A204.1 (cell line): ENCODE measurements around the gene IGSF9B.
"Not testable (repeated sequence)": the region's sequence is repeated elsewhere in the genome, so short reads cannot be mapped to it uniquely, and the experiment has no call there.

Experiments
- FAIRE-seq: peaks from 2 replicates; lab custom pipeline; 2012; peaks lifted over from hg19 to GRCh38; lab: Jason Lieb, UNC

Gene IGSF9B, protein sequence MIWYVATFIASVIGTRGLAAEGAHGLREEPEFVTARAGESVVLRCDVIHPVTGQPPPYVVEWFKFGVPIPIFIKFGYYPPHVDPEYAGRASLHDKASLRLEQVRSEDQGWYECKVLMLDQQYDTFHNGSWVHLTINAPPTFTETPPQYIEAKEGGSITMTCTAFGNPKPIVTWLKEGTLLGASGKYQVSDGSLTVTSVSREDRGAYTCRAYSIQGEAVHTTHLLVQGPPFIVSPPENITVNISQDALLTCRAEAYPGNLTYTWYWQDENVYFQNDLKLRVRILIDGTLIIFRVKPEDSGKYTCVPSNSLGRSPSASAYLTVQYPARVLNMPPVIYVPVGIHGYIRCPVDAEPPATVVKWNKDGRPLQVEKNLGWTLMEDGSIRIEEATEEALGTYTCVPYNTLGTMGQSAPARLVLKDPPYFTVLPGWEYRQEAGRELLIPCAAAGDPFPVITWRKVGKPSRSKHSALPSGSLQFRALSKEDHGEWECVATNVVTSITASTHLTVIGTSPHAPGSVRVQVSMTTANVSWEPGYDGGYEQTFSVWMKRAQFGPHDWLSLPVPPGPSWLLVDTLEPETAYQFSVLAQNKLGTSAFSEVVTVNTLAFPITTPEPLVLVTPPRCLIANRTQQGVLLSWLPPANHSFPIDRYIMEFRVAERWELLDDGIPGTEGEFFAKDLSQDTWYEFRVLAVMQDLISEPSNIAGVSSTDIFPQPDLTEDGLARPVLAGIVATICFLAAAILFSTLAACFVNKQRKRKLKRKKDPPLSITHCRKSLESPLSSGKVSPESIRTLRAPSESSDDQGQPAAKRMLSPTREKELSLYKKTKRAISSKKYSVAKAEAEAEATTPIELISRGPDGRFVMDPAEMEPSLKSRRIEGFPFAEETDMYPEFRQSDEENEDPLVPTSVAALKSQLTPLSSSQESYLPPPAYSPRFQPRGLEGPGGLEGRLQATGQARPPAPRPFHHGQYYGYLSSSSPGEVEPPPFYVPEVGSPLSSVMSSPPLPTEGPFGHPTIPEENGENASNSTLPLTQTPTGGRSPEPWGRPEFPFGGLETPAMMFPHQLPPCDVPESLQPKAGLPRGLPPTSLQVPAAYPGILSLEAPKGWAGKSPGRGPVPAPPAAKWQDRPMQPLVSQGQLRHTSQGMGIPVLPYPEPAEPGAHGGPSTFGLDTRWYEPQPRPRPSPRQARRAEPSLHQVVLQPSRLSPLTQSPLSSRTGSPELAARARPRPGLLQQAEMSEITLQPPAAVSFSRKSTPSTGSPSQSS (N-terminal part only)

DNA sequence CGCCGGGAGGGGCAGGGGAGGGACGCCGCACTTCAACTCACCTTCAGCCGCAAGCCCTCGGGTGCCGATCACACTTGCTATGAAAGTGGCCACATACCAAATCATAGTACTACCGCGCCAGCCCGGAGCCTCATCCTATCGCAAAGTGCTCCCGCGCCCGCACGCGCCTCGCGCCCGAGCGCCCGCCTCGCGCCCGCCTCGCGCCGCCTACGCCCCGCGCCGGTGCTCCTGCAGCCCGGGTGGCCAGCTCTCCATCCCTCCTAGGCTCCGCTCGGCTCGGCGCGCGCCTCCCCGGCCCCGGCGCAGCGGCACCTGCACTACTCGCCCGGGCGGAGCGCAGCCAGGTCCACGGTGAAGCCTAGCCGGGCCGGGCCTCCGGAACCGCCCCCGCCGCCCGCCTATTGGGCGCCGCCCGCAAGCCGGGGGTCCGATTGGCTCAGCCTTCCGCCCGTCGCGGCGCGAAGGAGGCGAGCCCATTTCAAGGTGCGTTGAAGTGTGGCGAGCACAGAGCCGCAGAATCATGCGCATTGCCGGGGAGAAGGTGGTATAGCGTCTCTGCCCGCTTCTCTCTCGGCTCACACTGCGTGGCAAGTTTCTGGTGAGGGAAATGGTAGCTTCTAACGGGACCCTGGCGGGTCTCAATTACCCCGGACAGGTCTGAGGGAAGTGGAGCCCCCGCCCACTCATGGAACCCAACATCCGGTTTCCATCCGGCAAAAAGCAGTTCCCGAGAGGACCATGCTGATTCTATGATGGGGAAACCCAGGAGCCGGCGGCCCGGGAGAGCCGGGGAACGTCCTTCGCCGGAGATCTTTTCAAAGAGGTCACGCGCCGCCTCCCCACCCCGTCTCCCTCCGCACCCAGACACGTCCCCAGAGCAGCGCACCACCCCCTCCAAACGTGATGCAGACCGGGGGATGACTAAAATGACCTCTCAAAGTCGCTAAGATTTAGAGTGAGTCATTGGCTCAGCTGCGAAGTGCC, at the start of gene IGSF9B:
TSS of gene IGSF9B (minus strand) at position 319 of the 984 bp plus-strand sequence. CDS start at position 105, 214 bp downstream.
- no peak for FAIRE-seq

DNA sequence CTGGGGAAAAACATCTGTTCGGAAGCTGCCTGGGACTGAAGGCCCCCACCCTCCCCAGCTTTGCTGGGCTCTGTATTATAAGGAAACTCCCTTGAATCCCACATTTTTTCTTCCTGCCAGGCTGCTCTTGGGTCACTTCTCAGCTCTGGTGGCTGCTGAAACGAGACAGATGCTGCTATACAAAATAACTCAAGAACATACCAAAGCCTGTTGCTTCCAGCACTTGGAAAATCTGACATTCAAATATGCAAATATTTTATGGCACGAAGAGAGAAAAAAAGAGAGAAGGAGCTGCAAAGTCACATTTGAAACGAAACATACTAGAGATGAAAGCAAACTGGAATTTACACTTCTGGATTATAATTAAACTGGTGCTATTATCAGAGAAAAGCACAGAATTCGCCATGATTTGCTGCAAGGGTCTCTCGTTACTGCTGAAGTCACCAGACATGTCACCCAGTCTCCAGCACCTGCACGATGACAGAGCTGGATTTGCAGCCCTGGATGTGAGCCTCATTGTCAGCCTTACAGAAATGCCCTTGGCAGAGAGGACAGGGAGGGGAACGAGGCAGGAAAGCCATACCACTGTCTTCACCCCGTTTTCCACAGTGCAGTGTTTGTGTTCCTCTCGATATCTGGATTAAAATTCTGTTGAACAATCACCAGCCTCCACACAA, 47.9 kb upstream of the IGSF9B start:
- FAIRE-seq, result no peak

DNA sequence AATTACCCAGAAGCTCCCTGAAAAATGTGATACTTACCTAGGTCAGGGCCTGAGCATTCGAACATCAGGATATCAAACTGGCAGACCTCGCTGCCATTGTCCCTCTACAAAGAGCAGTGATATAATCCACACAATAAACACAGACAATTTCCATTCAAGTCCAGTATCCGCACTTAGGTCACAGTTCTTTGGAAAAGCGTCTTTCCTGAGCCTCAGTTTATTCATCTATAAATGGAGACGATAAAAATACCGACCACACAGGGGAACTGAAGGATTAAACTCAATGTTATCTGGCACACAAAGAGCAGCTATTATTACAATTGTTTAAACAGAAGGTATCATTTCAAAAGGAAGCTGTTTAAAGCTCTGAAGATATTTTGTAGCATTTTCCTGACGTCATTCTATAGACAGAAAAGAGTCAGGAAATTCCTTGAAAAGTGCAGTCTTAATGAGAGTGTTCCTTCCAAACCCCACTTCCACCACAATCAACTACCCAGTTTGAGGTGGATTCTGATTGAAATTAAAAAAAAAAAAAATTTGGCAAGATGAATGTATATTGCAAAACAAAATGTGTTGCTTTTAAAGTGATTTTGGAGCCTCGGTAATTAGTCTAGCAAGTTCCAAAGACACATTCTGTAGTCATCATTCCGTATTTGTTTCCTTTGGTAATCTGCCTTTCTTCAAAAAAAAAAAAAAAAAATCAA, 47.2 kb upstream of the IGSF9B start:
- no peak for FAIRE-seq

DNA sequence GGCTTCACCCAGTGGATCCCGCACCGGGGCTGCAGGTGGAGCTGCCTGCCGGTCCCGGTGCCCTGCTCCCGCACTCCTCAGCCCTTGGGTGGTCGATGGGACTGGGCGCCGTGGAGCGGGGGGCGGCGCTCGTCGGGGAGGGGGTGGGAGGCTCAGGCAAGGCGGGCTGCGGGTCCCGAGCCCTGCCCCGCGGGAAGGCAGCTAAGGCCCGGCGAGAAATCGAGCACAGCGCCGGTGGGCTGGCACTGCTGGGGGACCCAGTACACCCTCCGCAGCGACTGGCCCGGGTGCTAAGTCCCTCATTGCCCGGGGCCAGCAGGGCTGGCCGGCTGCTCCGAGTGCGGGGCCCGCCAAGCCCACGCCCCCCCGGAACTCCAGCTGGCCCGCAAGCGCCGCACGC, 46.1 kb upstream of the IGSF9B start:
- FAIRE-seq, result not testable (repeated sequence)

DNA sequence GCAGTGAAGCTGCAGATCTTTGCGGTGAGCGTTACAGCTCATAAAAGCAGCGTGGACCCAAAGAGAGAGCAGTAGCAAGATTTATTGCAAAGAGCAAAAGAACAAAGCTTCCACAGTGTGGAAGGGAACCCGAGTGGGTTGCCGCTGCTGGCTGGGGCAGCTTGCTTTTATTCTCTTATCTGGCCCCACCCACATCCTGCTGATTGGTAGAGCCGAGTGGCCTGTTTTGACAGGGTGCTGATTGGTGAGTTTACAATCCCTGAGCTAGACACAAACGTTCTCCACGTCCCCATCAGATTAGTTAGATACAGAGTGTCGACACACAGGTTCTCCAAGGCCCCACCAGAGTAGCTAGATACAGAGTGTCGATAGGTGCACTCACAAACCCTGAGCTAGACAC, 45.6 kb upstream of the IGSF9B start:
- not testable (repeated sequence) for FAIRE-seq

DNA sequence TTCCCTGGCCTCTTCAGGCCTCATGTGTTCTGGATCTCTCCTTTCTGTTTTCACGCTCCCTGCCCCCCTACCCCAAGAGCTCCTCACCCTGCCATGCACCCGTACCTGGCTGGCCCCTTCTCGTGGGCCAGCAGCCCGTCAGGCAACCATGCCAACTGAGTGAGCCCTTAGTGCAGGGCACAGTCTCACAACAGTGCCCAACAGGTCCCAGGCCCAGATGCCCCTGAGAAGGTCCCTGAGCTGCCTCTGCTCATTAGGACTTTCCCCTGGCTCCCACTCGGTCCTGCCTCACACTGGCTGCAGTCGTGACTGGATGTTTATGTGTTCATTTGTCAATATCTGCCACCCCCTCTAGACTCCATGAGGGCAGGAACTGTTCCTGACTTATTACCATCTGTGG, 44.8 kb upstream of the IGSF9B start:
- FAIRE-seq, result no peak

DNA sequence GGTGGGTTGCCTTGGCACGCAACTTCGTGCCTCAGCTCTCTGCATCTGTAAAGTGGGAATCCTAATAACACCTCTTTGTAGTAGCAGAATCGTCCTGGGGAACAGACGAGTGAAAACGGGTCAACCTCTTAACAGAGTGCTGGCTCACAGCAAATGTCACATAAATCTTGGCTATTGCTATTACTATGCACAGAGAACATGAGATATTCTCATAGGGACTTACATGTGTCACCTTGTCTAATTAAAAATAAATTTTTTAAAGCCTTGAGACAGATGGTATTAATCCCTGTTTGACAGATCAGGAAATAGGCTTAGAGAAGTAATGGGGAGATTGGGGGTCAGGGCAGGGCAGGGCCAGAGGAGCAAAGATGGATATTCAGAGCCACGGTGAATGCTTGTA, 44.3 kb upstream of the IGSF9B start:
- FAIRE-seq, result no peak

DNA sequence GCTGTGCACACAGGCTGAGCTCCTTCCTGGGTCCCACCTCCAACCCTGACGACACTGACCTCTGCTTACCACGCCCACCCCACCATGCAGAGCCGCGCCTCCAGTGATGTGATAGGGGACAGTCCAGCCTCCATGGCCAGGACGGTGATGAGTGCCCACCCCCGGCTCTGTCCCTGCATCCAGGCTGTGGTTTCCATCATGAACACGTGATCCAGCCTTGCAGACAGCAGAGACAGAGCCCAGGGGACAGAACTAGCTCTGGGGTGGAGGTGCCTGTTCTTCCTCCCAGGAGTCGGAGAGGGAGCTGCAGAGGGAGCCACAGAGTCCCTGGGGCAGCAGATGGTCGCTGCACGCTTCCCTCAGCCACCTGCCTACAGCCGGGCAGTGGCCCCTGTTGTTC, 42.6 kb upstream of the IGSF9B start:
- FAIRE-seq, result no peak

DNA sequence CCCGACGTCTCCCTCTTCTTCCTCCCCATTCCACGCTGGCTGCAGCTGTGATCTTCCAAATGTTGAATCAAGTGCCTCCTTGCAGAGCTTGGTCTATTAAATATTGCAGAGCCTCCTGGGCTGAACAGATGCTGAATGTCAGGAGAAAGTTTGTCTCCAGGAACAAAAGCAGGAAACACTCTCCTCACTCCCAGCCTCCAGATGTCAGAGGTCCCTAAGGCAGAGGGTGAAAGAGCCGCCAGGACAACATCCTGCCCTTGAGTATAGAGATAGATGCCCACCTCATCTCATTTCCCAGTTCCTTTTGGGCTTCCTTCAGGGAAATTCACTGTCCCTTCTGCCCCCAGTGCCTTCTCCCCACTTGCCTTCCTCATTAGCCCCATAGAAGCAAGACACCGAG, 40.8 kb upstream of the IGSF9B start:
- FAIRE-seq, result no peak

DNA sequence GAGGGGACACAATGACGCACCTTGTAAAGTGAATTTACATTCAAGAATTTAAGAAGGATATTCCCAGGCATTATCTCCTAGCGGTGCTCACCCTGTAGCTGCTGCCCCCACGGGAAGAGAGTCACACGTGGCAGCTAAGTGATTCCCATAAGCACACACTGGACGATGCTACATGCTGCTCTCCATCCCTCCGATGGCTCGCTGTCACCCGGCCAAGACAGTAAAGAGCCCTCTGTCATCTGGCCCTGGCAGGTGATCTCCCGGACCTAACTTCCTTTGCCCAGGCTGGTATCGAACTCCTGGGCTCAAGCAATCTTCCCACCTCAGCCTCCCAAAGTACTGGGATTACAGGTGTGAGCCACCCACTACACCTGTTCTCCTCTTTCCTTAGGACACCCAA, 39.9 kb upstream of the IGSF9B start:
- no peak for FAIRE-seq

DNA sequence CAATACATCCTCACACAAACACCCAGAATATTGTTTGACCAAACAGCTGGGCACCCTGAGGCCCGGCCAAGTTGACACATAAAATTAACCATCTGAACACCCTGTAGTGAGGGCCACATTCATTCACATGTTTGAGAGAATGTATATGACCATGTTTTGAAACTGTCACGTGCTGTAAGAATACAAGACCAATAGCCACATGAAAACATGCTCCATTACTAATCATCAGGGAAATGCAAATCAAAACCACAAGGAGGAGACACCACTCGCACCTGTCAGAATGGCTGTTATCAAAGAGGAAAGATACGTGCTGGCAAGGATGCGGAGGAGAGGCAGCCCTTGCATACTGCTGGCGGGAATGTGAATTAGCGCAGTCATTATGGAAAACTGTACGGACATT, 38.3 kb upstream of the IGSF9B start:
- no peak for FAIRE-seq

DNA sequence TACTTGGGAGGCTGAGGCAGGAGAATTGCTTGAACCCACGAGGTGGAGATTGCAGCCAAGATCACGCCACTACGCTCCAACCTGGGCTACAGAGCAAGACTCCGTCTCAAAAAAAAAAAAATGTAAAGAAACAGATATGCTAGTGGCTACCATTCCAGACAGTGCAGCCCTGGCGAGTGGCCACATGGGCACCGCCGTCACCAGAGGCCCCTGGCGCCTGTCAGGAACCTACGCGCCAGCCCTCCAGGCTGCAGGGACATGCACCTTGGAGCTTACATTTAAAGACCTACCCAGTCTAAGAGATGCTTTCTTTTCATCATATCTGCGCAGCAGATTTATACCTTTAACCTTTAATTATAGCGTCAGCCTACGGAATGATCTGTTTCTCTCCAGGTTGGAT, 37.2 kb upstream of the IGSF9B start:
- no peak for FAIRE-seq

DNA sequence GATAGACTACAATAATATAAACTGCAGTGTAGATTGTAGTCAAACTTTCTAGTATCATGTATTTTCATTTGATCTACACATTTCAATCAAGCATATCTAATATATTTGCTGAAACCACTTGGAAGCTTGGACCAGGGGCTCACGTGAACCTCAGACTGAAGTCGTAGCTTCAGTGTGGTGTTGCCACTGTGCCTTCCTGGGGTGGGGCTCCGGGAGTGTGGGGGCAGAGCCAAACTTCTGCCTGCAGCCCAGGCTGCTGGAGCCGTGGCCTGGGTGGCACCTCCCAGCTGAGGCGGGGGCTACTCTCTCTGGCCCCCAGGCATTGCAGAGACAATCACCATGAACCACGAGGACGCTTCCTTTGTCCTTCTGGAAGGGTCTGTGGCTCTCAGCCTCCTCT, 36.3 kb upstream of the IGSF9B start:
- FAIRE-seq, result no peak

DNA sequence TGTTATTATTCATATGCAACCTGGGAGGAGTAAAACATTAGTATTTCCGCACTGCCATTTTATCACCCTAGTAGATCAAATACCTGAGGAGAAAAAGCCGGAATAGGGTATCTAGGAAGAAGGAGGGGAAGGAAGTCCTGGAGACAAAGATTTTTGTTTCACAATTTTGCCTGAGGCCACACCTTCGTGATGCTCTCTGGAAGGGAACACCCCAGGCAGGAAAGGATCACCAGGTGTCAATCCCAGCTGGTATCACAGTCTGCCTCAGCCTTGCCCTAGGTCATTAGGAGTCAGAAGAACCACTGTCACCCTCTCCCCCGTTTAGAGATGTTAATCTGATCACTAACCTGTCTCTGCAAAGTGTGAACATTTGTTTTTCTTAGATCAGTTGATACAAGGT, 35.4 kb upstream of the IGSF9B start:
- no peak for FAIRE-seq

DNA sequence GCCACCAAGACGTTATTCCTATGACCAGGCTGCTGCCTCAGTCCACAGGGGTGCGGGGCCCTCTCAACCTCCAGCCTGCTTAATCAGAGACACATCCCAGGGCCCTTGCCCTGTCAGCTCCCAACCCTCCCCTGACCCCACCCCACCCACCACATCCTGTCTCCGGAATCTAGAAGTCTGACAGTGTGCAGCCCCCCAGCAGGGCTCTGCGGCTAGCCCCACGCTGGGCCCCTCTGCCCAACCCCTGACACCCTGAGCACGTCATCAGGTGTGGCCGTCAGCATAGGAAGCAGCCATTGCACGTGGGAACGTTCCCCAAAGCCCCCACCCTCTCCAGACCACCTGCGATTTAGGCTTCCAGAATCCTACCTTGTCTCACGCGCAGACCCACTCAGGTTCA, 34.3 kb upstream of the IGSF9B start:
- no peak for FAIRE-seq

DNA sequence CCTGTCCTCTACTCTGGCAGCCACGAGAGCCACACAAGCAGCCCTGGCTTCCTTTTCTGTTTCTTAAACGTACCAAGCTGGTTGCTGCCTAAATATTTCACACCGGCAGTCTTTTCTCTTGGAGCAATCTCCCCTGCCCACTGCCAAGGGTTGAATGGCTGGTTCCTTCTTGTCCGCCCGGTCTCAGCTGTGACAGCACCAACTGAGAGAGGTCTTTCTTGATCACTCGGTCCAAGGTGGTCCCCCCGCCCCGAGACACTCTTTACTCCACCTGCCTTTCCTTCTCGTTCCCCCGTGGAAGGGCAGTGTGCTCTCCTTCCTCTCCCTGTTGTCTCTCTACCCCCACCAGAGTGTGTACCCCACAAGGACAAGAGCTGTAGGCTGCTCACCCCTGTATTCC, 33.7 kb upstream of the IGSF9B start:
- FAIRE-seq, result no peak

DNA sequence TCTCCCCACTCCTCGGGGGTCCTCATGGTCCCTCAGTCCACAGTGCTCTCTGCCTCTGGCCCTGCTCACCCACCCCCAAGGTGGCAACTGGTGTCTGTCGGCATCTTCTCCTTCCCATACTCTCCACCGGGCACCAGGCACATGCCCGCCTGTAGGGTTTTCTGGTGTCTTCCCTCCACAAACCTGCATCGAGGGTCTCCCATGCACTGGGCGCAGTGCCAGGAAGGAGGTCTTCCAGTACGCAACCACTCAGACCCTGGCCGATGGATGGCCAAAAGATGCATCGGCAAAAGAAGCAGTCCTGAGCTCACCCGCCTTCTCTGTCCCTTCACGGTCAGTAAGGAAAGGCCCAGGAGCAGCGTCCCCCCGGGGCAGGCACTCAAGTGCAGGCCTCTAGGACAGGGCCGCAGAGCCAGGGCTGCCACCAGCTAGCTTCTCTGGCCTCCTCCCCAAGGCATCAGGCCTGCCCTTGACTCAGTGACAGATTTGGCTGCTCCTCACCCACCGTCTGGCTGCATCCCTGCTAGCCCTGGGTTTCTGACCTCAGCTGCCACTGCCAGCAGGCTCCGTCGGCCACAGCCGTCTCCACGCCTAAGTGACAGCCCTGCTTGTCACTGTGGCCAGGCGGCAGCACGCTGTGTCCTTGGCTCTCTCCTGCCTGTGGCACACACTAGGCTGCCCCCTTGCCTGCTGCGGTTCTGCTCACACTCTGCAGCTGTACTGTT, 32.1 kb upstream of the IGSF9B start:
- no peak for FAIRE-seq

DNA sequence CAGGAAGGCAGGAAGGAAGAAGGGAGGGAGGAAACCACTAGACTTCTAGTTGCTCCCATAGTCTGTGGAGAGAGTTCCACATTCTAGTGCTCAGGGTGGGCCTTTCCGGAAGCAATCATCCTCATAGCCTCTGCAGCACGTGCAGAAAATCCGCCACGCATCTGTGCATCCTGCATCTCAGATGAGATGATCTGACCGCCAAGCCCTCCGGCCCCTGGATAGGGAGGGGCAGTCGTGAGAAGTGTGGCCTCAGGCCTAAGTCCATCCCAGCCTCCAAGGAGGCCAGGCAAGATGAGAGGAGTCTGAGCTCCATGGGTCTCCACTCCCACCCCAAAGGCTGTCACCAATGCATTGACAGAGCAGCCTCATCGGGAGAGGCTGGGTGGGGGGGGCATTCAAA, 30.4 kb upstream of the IGSF9B start:
- no peak for FAIRE-seq
